Fibroblast of gingiva (primary cell): Measurements from ENCODE around the gene GABRR2.

Experiments
- DNase-seq: peaks from one replicate; pipeline ENCODE4 v3.0.0-alpha.2; 2011; ENCODE audit warnings: low read depth

Gene GABRR2

DNA sequence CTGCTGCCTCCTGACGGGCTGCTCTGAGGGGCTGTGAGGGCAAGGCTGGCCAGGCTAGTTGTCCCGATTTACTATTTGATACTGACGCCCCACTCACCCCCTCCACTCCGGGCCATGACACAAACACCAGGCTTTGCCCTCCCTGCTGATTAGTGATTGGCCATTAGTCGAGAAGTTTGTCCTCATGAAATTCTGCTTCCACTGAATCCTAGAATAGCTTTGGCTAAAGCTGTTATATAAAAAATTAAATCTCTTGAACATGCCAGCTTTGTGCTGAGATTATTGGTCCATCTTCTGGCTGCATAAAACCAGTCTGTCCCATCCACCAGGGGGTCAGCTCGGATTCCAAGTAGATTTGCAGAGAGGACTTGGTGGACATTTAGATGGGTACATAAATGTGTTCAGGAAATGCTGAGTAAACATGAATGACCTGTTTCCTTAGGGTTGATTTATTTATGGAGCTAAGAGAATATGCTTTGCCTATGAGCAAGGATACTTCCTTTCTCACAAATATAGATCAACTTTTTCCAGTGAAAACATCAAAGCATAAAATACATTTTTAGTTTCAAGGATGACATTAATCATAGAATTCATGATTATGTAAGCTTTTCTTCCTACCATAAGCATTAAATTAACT lies at the start of gene GABRR2:
GABRR2 (minus strand) TSS at position 51 of the 637 bp plus-strand sequence. CDS start 134 bp downstream, outside the sequence.
- no peak for DNase-seq

DNA sequence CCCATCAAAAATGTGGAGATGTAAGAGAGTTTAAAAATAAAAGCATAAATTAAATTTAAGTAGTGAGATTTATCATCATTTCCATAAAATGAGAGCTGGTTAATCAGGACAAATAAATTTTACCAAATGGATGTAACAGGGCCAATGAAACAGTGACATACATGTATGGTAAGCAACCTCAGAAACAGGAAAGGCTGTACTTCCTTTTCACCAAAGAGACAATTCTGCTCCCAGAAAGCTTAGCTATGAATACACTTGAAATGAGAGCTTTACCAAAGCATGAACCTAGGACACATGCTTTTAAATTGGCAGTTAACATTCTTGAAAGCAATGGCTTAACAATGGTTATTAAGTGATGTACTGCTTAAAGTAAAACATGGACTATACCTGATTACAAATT lies 49.5 kb upstream of the GABRR2 start:
- no peak for DNase-seq

DNA sequence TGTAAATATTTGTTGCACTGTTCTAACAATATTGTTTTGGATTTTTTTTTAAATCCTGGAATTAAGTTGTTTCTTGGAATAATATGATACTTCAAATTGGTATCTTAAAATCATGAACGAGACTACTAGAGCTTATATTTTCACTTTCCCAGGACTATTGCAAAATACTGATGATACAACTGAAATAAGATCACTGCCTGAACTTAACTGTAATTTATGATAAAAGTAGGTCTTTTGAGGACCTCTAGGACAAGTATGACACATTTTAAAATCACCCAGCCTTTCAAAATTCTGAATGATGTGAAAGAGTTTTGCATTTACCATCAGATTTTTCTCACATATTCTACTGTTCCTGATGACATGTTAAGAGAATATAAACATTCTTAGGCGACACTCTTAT lies 46.1 kb upstream of the GABRR2 start:
- no peak for DNase-seq

DNA sequence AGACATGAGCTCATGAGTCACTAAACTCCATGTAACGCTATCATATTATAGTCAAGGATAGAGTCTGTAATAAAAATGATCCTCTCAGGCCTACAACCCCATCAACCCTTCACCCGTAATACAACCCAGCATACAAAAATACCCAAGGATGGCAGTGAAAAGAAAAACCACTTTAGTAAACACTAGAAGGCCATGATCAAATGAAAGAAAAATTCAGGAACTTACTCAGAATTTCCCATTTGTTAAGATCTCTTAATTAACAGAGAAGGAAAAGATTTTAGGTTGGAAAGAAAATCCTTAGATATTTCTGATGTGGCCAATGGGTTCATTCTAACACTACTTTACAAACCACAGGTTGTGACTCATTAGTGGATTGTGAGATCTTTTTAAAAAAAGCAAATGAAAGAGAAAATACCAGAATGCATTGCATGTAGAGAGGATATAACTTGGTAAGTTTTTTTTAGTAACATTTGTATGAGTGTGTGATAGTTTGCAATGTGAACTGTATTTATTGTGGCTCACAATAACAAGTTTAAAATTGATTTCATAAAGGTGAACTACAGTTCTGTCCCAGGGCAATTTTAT lies 45.4 kb upstream of the GABRR2 start:
- no peak for DNase-seq

DNA sequence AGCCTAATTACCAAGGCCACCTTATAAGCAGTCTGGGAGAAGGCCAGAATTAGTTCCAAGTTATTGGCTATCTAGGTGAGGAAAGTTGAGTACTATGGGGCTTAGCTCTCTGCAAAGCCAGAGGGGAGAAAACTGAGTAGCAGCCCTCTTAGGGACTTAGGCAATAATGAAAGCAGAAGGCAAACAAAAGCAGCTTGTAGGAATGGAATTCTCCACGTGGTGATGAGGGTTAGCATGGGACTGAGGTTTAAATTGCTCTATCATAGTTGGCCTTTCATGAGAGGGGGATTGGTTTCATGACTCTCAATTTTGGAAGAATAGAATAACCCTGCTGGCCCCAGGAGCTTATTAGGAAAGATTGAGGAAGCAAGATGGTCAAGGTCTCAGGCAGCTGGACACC lies 44.5 kb upstream of the GABRR2 start:
- no peak for DNase-seq

- no peak for DNase-seq
Observed at GRCh38 chr6:89357390-89357789, 42.3 kb upstream of the GABRR2 start.

- DNase-seq = no peak
Observed at GRCh38 chr6:89356642-89357170, 41.6 kb upstream of the GABRR2 start.

DNA sequence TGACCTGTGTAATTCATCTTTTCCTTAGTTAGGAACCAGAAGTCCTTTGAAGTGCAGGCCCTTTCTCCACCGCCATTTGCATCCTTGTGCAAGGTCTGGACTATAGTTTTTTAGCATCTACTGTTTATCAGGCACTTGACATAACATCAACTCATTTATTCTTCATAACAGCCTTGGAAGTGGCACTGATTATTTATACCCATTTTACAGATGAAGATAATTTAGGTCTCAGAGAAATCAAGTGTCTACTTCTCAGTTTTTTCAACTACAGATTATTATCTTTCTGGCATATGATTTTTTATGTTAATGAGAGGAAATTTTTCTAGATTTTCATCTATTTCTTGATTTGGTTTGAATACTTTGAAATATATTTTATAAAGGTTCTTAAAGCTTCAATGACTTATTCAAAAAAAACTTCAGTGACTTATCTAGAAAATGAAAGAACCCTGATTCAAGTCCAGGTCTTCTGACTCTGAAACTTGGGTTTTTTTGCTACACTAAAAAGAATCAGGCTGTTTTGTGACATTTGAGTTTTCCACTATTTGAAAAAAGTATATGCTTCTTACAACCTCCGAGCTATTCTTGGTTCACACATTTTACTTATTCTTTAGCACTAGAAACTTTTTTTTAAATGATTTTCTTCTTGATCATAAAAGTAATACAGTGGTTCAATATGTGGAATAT lies 40.6 kb upstream of the GABRR2 start:
- DNase-seq = no peak

GRCh38 chr6:89353702-89354392 lies 38.7 kb upstream of the GABRR2 start:
- DNase-seq = no peak

DNA sequence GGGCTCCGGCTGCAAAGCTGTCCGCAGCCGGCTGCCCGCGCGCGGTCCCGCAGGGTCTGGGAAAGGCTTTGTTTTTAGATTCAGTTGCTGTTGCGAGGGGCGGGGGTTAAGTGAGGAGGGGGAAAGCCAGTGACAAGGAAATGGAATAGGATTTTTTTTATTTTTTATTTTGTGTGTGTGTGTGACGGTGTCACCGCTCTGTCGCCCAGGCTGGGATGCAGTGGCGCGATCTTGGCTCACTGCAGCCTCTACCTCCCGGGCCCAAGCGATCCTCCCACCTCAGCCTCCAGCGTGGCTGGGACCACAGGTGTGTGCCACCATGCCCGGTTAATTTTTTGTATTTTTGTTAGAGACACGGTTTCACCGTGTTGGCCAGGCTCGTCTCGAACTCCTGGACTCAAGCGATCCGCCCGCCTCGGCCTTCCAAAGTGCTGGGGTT lies 38.0 kb upstream of the GABRR2 start:
- no peak for DNase-seq

DNA sequence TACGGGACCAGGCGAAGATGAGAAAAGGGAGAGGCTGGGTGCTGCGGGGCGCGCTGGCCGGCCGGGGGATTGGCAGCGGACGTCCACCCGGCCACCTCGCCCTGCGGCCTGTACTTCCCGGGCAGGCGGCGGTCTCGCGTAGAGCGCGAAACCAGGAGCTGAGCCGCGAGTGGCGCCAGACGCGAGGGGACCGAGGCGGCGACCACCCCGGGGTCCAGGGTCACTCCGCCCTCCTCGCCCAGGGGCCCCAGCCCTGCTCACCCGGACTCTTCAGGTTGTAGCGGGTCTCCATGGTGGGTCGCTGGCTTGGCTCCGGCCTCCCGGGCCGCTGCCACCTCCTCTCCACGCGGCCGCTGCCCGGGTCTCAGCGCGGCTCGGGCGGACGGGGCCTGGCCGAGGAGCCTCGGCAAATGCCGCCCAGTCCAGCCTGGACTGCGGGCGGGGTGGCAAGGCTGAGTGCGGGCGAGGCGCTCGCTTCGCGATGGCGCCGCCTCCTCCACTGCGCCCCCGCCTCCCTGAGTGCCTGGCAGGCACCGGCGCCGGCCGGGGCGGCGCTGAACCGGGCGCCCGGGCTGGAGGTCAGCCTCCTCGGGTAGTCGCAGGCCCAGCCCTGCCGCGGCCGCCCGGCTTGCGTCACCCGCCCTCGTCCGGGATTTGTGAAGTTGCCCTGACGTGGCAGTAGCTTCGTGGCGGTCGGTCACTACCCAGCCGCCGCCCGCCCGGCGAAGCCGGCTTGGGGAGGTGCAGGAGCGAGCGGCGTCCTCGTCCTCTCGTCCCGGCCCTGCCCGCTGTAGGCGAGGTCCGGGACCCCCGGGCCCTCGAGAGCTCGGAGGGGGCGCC lies 37.4 kb upstream of the GABRR2 start, which contains the start of gene UBE2J1:
UBE2J1 (minus strand) TSS at position 445 of the 840 bp plus-strand sequence; CDS start at position 292, 153 bp downstream.
- DNase-seq = peak; percentile 97

DNA sequence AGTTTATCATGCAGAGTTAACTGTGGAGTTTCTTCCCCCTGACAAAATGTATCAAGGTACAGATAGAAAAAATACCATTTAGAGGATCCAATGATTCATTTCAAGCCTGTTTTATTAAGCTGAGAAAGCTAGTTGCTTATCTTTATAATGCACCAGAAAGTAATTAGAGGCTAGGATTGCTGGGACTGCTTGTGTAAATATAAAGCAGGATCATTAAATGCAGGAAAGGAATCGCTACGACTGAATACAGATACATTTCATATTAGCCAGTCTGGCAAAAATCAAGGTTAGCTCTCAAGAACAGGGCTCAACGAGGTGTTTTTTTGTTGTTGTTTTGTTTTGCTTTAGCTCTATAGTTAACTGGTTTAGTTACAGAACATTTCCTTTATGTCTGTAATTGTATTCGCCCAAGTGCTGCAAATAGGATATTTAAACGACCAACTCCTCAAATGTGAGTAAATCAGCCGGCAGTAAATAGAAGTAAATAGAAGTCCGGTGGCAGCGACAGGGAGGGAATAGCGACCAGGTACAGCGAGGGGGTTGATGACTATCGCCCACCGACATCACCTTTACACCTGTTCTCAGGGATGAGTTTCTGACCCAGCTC lies 36.7 kb upstream of the GABRR2 start:
- DNase-seq = no peak

- DNase-seq = no peak
Observed at GRCh38 chr6:89350281-89350966, 35.3 kb upstream of the GABRR2 start.

GRCh38 chr6:89348372-89348771 lies 33.3 kb upstream of the GABRR2 start:
- no peak for DNase-seq

DNA sequence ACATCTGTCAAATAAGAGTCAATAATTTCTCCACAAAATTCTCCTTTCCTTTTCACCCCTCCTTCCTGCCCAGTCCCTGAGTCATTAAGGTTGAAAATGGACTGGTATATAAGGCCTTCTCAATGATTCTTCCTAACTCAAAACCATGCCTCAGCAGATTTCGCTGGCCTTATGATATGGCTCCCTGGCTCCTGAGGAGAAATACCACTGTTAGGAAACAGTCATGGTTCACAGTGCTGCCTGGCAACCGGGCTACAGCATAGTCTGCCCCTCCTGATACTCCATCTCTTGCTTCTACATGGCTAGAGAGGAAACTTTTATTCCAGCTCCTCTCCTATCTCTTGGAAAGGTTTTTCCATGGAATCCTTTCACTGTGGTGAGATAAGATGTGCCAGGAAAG lies 32.7 kb upstream of the GABRR2 start:
- DNase-seq = no peak

- no peak for DNase-seq
Observed at GRCh38 chr6:89346433-89346832, 31.3 kb upstream of the GABRR2 start.

DNA sequence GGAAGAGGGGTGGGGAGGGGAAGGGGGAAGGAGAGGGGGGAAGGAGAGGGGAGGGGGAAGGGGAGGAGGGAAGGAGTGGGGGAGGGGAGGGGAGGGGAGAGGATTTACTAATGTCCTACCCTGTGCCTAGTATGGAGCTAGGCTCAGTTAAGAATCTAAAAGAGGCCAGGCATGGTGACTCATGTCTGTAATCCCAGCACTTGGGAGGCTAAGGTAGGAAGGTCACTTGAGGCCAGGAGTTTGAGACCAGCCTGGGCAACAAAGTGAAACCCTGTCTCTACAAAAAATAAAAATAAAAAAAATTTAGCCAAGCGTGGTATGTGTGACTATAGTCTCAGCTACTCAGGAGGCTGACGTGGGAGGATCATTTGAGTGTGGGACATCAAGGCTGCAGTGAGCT lies 24.5 kb upstream of the GABRR2 start:
- DNase-seq = no peak

DNA sequence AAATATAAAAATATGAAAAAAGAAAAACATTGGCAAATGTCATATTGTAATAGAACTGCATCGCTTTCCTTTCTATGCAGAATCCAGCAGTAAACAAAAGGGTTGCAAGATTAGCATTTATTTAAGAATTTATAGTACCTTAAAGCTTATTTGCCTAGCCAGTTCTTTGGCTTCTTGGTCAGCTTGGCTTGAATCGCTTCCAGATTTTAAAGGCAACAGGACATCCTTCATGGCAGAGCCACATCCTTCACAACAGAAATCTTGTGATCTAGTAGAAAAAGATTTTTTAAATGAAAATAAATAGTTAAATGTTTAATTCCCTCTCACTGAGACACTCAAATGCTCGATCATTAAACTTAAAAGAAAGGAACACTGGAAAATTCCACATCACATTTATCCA lies 20.1 kb upstream of the GABRR2 start:
- DNase-seq = no peak

- no peak for DNase-seq
Observed at GRCh38 chr6:89330910-89331309, 15.8 kb upstream of the GABRR2 start.

DNA sequence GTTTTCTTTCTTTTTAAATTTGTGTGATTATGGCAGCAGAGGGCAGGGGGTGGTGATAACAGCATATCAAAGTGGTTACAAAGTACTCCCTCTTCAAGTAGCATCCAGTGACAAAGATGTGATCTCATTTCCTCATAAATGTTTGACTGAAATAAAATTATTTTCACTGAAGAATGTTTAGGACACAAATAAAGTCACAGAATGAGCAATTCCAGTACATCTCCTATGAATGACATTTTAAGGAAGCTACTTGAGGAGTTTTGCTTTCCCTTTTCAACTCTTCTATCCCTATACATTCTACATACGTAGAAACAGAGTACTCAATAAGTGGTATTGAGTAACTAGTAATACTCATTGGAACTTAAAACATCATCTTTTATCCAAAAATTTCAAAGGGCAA lies 13.9 kb upstream of the GABRR2 start:
- DNase-seq = no peak

GRCh38 chr6:89324304-89324703 lies 9.2 kb upstream of the GABRR2 start:
- DNase-seq = no peak
